Measurements from ENCODE around the gene ICAM1. TPM values are rescaled to one million over a fixed set of nuclear protein-coding genes. Genes with fewer than 3 reads are reported as not detected.

ICAM1 gene
- total RNA-seq, 6 experiments from 2014 or later: 4.6 to 186 (median 38.5) TPM

DNA sequence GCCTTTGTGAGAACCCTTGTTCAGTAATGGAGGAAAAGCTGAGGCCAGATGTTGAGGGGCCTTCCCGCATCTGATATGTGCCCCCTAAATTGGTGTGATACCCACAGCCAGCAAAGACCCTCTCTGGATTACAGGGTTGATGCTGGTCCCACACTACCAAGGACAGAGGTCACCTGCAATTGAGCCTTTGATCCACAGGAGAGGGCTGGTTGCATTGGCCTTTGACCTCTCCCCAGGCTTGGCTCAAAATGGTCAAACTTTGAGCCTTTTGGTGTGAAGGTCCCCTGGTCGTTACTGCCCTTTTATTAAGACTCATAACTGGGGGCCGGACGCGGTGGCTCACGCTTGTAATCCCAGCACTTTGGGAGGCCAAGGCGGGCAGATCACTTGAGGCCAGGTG, 27.3 kb upstream of the ICAM1 start:
- intact Hi-C loops (cut with DNase I): no loop called here

DNA sequence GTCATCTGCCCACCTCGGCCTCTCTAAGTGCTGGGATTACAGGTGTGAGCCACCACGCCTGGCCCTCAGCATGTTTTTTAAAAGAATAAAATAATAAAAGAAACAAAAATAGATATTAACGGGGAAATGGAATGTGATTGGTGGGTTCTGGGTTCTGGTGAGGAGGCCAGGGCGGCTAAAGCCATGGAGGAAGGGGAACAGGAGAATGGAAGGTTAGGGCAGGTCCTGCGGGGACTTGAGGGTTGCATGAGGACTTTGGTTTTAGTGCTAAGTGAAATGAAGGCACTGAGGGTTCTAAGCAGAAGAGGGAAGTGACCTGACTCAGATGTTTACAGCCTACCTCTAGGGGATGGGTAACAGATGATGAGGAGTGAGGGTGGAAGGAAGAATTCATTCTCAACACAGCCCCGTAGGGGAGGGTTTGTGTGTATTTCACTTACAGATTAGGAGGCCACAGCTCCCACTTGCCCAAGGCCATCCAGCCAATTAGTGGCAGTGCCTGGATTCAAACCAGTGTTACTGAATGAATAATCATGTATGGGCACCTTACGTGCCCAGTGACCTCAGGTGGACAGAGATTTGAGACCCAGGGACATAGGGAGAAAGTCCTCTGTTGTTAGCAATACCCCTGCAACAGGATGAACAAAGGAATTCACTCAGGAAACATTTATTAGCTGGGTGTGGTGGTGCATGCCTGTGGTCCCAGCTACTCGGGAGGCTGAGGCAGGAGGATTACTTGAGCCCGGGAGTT, 25.6 kb upstream of the ICAM1 start:
- Histone ChIP-seq H3K36me3 (no peaks in the 10 kb centered on the region), H3K27me3 (no peaks in the 10 kb centered on the region), H3K27ac (no peak overlapping the region), H3K4me1 (peaks cover 0 to 22% (median 5%) of the 10 kb centered on the region in 4 donors), H3K4me3 (no peak overlapping the region), H3K9me3 (no peaks in the 10 kb centered on the region)
- ATAC-seq (no peak), DNase-seq (no peak)
- WGBS (ENCODE audit: insufficient coverage, low coverage, low lambda C conversion rate, missing lambda C conversion rate): 82% methylated on average over 8 of the region's 9 CpGs
- no peak for TF ChIP-seq POLR2A (IDR thresholded peaks at IDR 0.05)
- TF ChIP-seq, protein P1, sequence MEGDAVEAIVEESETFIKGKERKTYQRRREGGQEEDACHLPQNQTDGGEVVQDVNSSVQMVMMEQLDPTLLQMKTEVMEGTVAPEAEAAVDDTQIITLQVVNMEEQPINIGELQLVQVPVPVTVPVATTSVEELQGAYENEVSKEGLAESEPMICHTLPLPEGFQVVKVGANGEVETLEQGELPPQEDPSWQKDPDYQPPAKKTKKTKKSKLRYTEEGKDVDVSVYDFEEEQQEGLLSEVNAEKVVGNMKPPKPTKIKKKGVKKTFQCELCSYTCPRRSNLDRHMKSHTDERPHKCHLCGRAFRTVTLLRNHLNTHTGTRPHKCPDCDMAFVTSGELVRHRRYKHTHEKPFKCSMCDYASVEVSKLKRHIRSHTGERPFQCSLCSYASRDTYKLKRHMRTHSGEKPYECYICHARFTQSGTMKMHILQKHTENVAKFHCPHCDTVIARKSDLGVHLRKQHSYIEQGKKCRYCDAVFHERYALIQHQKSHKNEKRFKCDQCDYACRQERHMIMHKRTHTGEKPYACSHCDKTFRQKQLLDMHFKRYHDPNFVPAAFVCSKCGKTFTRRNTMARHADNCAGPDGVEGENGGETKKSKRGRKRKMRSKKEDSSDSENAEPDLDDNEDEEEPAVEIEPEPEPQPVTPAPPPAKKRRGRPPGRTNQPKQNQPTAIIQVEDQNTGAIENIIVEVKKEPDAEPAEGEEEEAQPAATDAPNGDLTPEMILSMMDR (IDR thresholded peaks at IDR 0.05): no peak
- intact Hi-C loops (cut with DNase I): no loop called here

More for the DNA sequence above, 27.3 kb upstream of the ICAM1 start:
- Histone ChIP-seq H3K27me3 (no peaks in the 10 kb centered on the region), H3K9me3 (no peaks in the 10 kb centered on the region), H3K4me3 (no peak overlapping the region), H3K27ac (no peak overlapping the region), H3K4me1 (peaks cover 0 to 28% (median 8%) of the 10 kb centered on the region in 4 donors), H3K36me3 (no peaks in the 10 kb centered on the region)
- no peak for DNase-seq
- WGBS (ENCODE audit: insufficient coverage, low coverage, low lambda C conversion rate, missing lambda C conversion rate): 53% methylated on average over 3 of the region's 7 CpGs
- TF ChIP-seq, protein P1 (IDR thresholded peaks at IDR 0.05): no peak
- no peak for TF ChIP-seq POLR2A (IDR thresholded peaks at IDR 0.05)
- peak in 1 of 4 donors; percentile 10 for ATAC-seq

DNA sequence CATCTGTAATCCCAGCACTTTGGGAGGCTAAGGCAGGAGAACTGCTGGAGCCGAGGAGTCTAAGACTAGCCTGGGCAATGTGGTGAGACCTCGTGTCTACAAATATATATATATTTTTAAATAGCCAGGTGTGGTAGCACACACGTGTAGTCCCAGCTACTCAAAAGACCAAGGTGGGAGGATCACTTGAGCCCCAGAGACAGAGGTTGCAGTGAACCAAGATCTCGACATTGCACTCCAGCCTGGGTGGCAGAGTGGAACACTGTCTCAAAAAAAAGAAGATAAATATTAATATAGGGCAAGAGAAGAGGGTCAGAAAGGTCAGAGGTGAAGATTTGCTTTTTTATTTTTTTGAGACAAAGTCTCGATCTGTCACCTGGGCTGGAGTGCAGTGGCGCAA, 24.4 kb upstream of the ICAM1 start:
- Histone ChIP-seq H3K9me3 (no peaks in the 10 kb centered on the region), H3K36me3 (no peaks in the 10 kb centered on the region), H3K4me1 (peaks cover 0 to 22% (median 5%) of the 10 kb centered on the region in 4 donors), H3K27me3 (no peaks in the 10 kb centered on the region), H3K4me3 (no peak overlapping the region), H3K27ac (no peak overlapping the region)
- ATAC-seq: no peak
- 69% methylated on average over 4 of the region's 6 CpGs for WGBS (ENCODE audit: insufficient coverage, low coverage, low lambda C conversion rate, missing lambda C conversion rate)
- DNase-seq: no peak
- intact Hi-C loops (cut with DNase I): no loop called here
- no peak for TF ChIP-seq POLR2A (IDR thresholded peaks at IDR 0.05)
- TF ChIP-seq, protein P1 (IDR thresholded peaks at IDR 0.05): no peak

DNA sequence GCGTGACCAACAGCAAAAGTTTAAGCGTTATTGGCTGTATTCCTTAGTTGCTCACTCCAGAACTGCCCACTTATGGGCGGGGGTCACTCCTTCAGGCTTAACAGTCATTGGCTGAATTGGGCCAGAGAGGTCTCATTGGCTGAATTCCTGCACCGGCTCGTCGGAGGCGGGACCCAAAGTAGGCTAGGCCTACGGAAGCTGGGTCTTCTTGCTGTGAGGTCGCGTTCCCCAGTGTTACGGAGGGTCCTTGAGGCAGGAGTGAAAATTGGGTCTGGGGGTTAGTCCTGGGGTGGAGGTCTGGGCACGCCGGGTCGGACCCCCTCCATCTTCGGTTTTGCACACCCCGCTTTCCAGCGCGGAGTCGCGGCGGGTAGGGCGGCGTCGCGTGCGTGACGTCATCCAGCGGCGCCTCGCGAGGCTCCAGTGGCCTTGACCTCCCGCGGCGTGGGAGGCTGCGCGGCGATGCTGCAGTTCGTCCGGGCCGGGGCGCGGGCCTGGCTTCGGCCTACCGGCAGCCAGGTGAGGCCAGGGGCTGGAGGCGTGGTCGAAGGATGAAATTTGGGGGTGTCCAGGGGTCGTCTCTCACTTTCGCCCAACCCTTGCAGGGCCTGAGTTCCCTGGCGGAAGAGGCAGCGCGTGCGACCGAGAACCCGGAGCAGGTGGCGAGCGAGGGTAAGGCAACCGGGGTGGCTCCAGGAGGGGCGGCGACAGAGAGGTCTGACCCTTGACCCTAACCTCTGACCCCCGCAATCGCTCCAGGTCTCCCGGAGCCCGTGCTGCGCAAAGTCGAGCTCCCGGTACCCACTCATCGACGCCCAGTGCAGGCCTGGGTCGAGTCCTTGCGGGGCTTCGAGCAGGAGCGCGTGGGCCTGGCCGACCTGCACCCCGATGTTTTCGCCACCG, 18.9 kb upstream of the ICAM1 start, which contains the start of gene MRPL4:
MRPL4 (plus strand) TSS at position 423 of the 903 bp plus-strand sequence; CDS start at position 463, 40 bp downstream.
- no peaks in the 10 kb centered on the region for H3K9me3 ChIP-seq
- no peaks in the 10 kb centered on the region for H3K4me1 ChIP-seq
- 0% methylated on average over 6 of the region's 77 CpGs for WGBS (ENCODE audit: insufficient coverage, low coverage, low lambda C conversion rate, missing lambda C conversion rate)
- peak within 1 kb of the TSS; percentile 84 to 99 (median 96) for H3K4me3 ChIP-seq
- peak within 1 kb of the TSS; percentile 31 to 90 (median 65) for H3K27ac ChIP-seq
- H3K36me3 ChIP-seq: peaks cover 0 to 16% (median 11%) of the 10 kb centered on the region in 4 donors
- peak; percentile 89 to 95 (median 92) for ATAC-seq
- peak; percentile 92 to 98 (median 96) for DNase-seq
- TF ChIP-seq POLR2A (IDR thresholded peaks at IDR 0.05): peak; percentile 59
- TF ChIP-seq, protein P1 (IDR thresholded peaks at IDR 0.05): no peak
- H3K27me3 ChIP-seq: no peaks in the 10 kb centered on the region
- intact Hi-C loops (cut with DNase I): loop anchor here in 1 of 2 donors (10.0 kb wide), 1 partner anchor 67 kb away; no protein-coding TSS in a partner anchor

Measured in right lobe of liver (tissue), 6 donors.